Activated CD4-positive, alpha-beta T cell treated with anti-CD3 and anti-CD28 coated beads for 36 hours (primary cell): ENCODE measurements around the gene SAV1. TPM values are rescaled to one million over a fixed set of nuclear protein-coding genes. Genes with fewer than 3 reads are reported as not detected.

Experiments used
- ATAC-seq: fragments of 200-7000 bp; cut with Tn5 transposase; one replicate; pipeline ENCODE4 v1.10.0; 2021; ENCODE audit warnings: mild to moderate bottlenecking, moderate library complexity
- CTCF ChIA-PET: fragments of 350-600 bp; sonication (Branson Sonifier 250); formaldehyde crosslinking; loops from one replicate; lab custom pipeline; 2021; ENCODE audit warnings: antibody characterized with exemption; lab: Charles Lee
- POLR2A ChIA-PET: fragments of 350-600 bp; sonication (Branson Sonifier 250); formaldehyde crosslinking; loops from one replicate; lab custom pipeline; 2021; ENCODE audit warnings: antibody characterized with exemption, inconsistent platforms; lab: Charles Lee
- DNase-seq: peaks from one replicate; pipeline ENCODE4 v3.0.0-alpha.2; 2020
- H3K27ac Mint-ChIP-seq: one replicate; pipeline ENCODE4 v1.8.0; 2021; ENCODE audit warnings: mixed read lengths
- H3K27me3 Mint-ChIP-seq: one replicate; pipeline ENCODE4 v1.8.0; 2021; ENCODE audit warnings: mixed read lengths
- H3K36me3 Mint-ChIP-seq: one replicate; pipeline ENCODE4 v1.8.0; 2021; ENCODE audit warnings: low read depth, mixed read lengths
- H3K4me1 Mint-ChIP-seq: one replicate; pipeline ENCODE4 v1.8.0; 2021; ENCODE audit warnings: mixed read lengths
- H3K4me3 Mint-ChIP-seq: one replicate; pipeline ENCODE4 v1.8.0; 2021; ENCODE audit warnings: mild to moderate bottlenecking, moderate library complexity, mixed read lengths
- H3K9me3 Mint-ChIP-seq: one replicate; pipeline ENCODE4 v1.8.0; 2021; ENCODE audit warnings: low read depth, mixed read lengths
- intact Hi-C, 2 experiments: fragments of 100-400 bp; cut with DNase I in 1 of 2; cut with micrococcal nuclease in 1 of 2; formaldehyde crosslinking; loops; one replicate each; pipeline versions ENCODE4 v1.14.2 to v1.15.1; 2022 to 2024; cut with DNase I, micrococcal nuclease
- total RNA-seq, 2 experiments: library from RNA; stranded (reverse); gene quantifications; one replicate each; pipeline ENCODE4 v1.2.3, GENCODE V29; 2021

The SAV1 gene
- total RNA-seq, 2 experiments from 2014 or later: 13.6 TPM

- Mint-ChIP-seq H3K4me3 (no peak overlapping the region), H3K36me3 (no peaks in the 10 kb centered on the region), H3K9me3 (no peaks in the 10 kb centered on the region), H3K27me3 (no peaks in the 10 kb centered on the region), H3K27ac (no peak overlapping the region), H3K4me1 (no peaks in the 10 kb centered on the region)
- ATAC-seq (no peak), DNase-seq (no peak)
- CTCF ChIA-PET: interaction anchor here (1.0 to 1.8 kb wide), 2 partner anchors 8 to 269 kb away, joined by 4 to 8 read pairs; no protein-coding TSS in a partner anchor
- POLR2A ChIA-PET: no interaction called here
- intact Hi-C loops: no loop called here
These were observed 77.6 kb downstream of the SAV1 start for GRCh38 chr14:50590464-50590863.

Other genes with a start within 250 kb of the SAV1 start
- 10 to 100 TPM; 19.1 to 31.2 TPM for gene MAP4K5, start 135.7 kb downstream of the SAV1 start, total RNA-seq
- gene ATL1, start 108.2 kb downstream of the SAV1 start, total RNA-seq: under 1 TPM; 0.82 to 0.91 TPM
- gene NIN, start 162.9 kb upstream of the SAV1 start, total RNA-seq: 10 to 100 TPM; 47.5 to 53.8 TPM
- not detected for gene ABHD12B, start 203.7 kb upstream of the SAV1 start, total RNA-seq